HG03060 (cell line): ENCODE results near the gene UBE4B.

Experiments used
- ATAC-seq: cut with Tn5 transposase; IDR thresholded peaks from one replicate; pipeline ENCODE4 v1.9.1; 2021; ENCODE audit warnings: low read depth, moderate number of reproducible peaks; ENCODE audit not compliant: unreplicated experiment

The UBE4B gene

GRCh38 chr1:10168912-10169514 lies 136.3 kb downstream of the UBE4B start:
- ATAC-seq: no peak

- no peak for ATAC-seq
These were observed 137.4 kb downstream of the UBE4B start for GRCh38 chr1:10170239-10170574.

- no peak for ATAC-seq
These were observed 138.5 kb downstream of the UBE4B start for GRCh38 chr1:10171105-10171767.

GRCh38 chr1:10171995-10172669 lies 139.4 kb downstream of the UBE4B start:
- ATAC-seq: no peak

GRCh38 chr1:10173582-10173981 lies 140.8 kb downstream of the UBE4B start:
- no peak for ATAC-seq

- ATAC-seq: no peak
These were observed 145.1 kb downstream of the UBE4B start for GRCh38 chr1:10177876-10178275.

GRCh38 chr1:10178597-10179405 lies 146.0 kb downstream of the UBE4B start:
- ATAC-seq: no peak

- ATAC-seq: no peak
These were observed 146.8 kb downstream of the UBE4B start for GRCh38 chr1:10179406-10180091.

GRCh38 chr1:10181154-10181553 lies 148.4 kb downstream of the UBE4B start:
- ATAC-seq: no peak

- ATAC-seq: no peak
These were observed 153.0 kb downstream of the UBE4B start for GRCh38 chr1:10185759-10186158.

- no peak for ATAC-seq
These were observed 153.7 kb downstream of the UBE4B start for GRCh38 chr1:10186331-10187025.

- ATAC-seq: no peak
These were observed 154.2 kb downstream of the UBE4B start for GRCh38 chr1:10187026-10187334.

GRCh38 chr1:10188133-10188650 lies 155.4 kb downstream of the UBE4B start:
- ATAC-seq: no peak

- ATAC-seq: no peak
These were observed 156.9 kb downstream of the UBE4B start for GRCh38 chr1:10189659-10190058.

- no peak for ATAC-seq
These were observed 159.5 kb downstream of the UBE4B start for GRCh38 chr1:10192263-10192662.

GRCh38 chr1:10193288-10193687 lies 160.5 kb downstream of the UBE4B start:
- no peak for ATAC-seq

GRCh38 chr1:10195570-10195969 lies 162.8 kb downstream of the UBE4B start:
- no peak for ATAC-seq

- no peak for ATAC-seq
These were observed 164.2 kb downstream of the UBE4B start for GRCh38 chr1:10196976-10197375.

GRCh38 chr1:10200620-10201019 lies 167.9 kb downstream of the UBE4B start:
- ATAC-seq: no peak
